Osteocyte (in vitro differentiated cells): Measurements from ENCODE around the gene TAMALIN. TPM values are rescaled to one million over a fixed set of nuclear protein-coding genes. Genes with fewer than 3 reads are reported as not detected.
A peak's percentile ranks its signal among the peaks of the same experiment; 100 is the strongest.

ENCODE experiments used
- DNase-seq: peaks from one replicate; pipeline ENCODE4 v3.0.0; 2021; ENCODE audit warnings: mixed read lengths; ENCODE audit not compliant: unreplicated experiment; ENCODE audit errors: extremely low spot score
- H3K27ac Mint-ChIP-seq: one replicate; pipeline ENCODE4 v1.8.0; 2021; ENCODE audit warnings: mild to moderate bottlenecking, mixed read lengths; ENCODE audit not compliant: unreplicated experiment
- H3K27me3 Mint-ChIP-seq: one replicate; pipeline ENCODE4 v1.8.0; 2021; ENCODE audit warnings: mixed read lengths; ENCODE audit not compliant: unreplicated experiment
- H3K36me3 Mint-ChIP-seq: one replicate; pipeline ENCODE4 v1.8.0; 2021; ENCODE audit warnings: mixed read lengths; ENCODE audit not compliant: unreplicated experiment
- H3K4me1 Mint-ChIP-seq: one replicate; pipeline ENCODE4 v1.8.0; 2021; ENCODE audit warnings: mixed read lengths; ENCODE audit not compliant: unreplicated experiment
- H3K4me3 Mint-ChIP-seq: one replicate; pipeline ENCODE4 v1.8.0; 2021; ENCODE audit warnings: mild to moderate bottlenecking, moderate library complexity, mixed read lengths; ENCODE audit not compliant: unreplicated experiment
- H3K9me3 Mint-ChIP-seq: one replicate; pipeline ENCODE4 v1.8.0; 2021; ENCODE audit warnings: mixed read lengths; ENCODE audit not compliant: unreplicated experiment
- CTCF ChIP-seq: fragments of 200-600 bp; sonication (generic); IDR thresholded peaks from 2 replicates; pipeline ENCODE4 v1.5.0; 2021; ENCODE audit warnings: antibody characterized with exemption, mild to moderate bottlenecking, moderate library complexity
- total RNA-seq: library from RNA; stranded (reverse); gene quantifications from 2 replicates; pipeline ENCODE4 v1.2.1, GENCODE V29; 2021

The TAMALIN gene
- total RNA-seq, 1 donor from 2014 or later = 25.5 TPM

- TF ChIP-seq CTCF = no peak
- no peaks in the 10 kb centered on the region for H3K27me3 Mint-ChIP-seq
- DNase-seq = no peak
- H3K27ac Mint-ChIP-seq = peak overlapping the region; percentile 74
- peaks cover 40% of the 10 kb centered on the region for H3K4me1 Mint-ChIP-seq
- H3K9me3 Mint-ChIP-seq = no peaks in the 10 kb centered on the region
- no peaks in the 10 kb centered on the region for H3K36me3 Mint-ChIP-seq
- H3K4me3 Mint-ChIP-seq = peak overlapping the region; percentile 80
These were observed 43.5 kb downstream of the TAMALIN start for GRCh38 chr12:52050116-52050757.

- Mint-ChIP-seq H3K27ac (peak within 1 kb of the TSS; percentile 85), H3K4me1 (peaks cover 34% of the 10 kb centered on the region), H3K9me3 (no peaks in the 10 kb centered on the region), H3K4me3 (peak within 1 kb of the TSS; percentile 80), H3K36me3 (no peaks in the 10 kb centered on the region), H3K27me3 (no peaks in the 10 kb centered on the region)
- TF ChIP-seq CTCF = no peak
- peak; percentile 96 for DNase-seq
These were observed 44.2 kb downstream of the TAMALIN start, which contains the start of gene NR4A1 for GRCh38 chr12:52050758-52051541. TSS of gene NR4A1 (plus strand) at chr12:52051442. CDS start at chr12:52054329, 2,887 bp downstream.

- no peak for TF ChIP-seq CTCF
- no peak overlapping the region for H3K27ac Mint-ChIP-seq
- no peak for DNase-seq
- peaks cover 2% of the 10 kb centered on the region for H3K36me3 Mint-ChIP-seq
- no peaks in the 10 kb centered on the region for H3K27me3 Mint-ChIP-seq
- H3K9me3 Mint-ChIP-seq = no peaks in the 10 kb centered on the region
- no peak overlapping the region for H3K4me3 Mint-ChIP-seq
- peaks cover 27% of the 10 kb centered on the region for H3K4me1 Mint-ChIP-seq
These were observed 45.9 kb downstream of the TAMALIN start for GRCh38 chr12:52052468-52053186.

GRCh38 chr12:52053536-52054209 lies 46.9 kb downstream of the TAMALIN start:
- DNase-seq = no peak
- no peak for TF ChIP-seq CTCF
- Mint-ChIP-seq H3K36me3 (peaks cover 2% of the 10 kb centered on the region), H3K27ac (no peak overlapping the region), H3K4me3 (no peak overlapping the region), H3K9me3 (no peaks in the 10 kb centered on the region), H3K27me3 (no peaks in the 10 kb centered on the region), H3K4me1 (peaks cover 27% of the 10 kb centered on the region)
